T-helper 22 cell (primary cell): Measurements from ENCODE around the gene PKP3.
"Not testable (repeated sequence)": the region's sequence is repeated elsewhere in the genome, so short reads cannot be mapped to it uniquely, and the experiment has no call there.

Experiments
- DNase-seq: peaks from one replicate; pipeline ENCODE4 v3.0.0-alpha.2; 2020; ENCODE audit warnings: low read depth

PKP3 gene

GRCh38 chr11:362642-363442, 31.2 kb upstream of the PKP3 start:
- DNase-seq = no peak

GRCh38 chr11:363443-363805, 30.6 kb upstream of the PKP3 start:
- not testable (repeated sequence) for DNase-seq

GRCh38 chr11:363948-364761, 29.9 kb upstream of the PKP3 start:
- peak; percentile 59 for DNase-seq

GRCh38 chr11:364991-365725, 28.9 kb upstream of the PKP3 start:
- no peak for DNase-seq

GRCh38 chr11:365831-366230, 28.2 kb upstream of the PKP3 start:
- no peak for DNase-seq

- DNase-seq = no peak
Measured at GRCh38 chr11:367956-368413, 26.0 kb upstream of the PKP3 start.

- DNase-seq = no peak
Measured at GRCh38 chr11:368414-369335, 25.3 kb upstream of the PKP3 start.

GRCh38 chr11:369336-370018, 24.5 kb upstream of the PKP3 start, which contains the start of gene B4GALNT4:
Gene B4GALNT4, plus strand, starts transcription at chr11:369499. Its CDS starts 305 bp downstream, at chr11:369804.
- DNase-seq = peak; percentile 37

GRCh38 chr11:370070-370941, 23.7 kb upstream of the PKP3 start:
- no peak for DNase-seq

- no peak for DNase-seq
Measured at GRCh38 chr11:371051-371450, 23.0 kb upstream of the PKP3 start.

- DNase-seq = no peak
Measured at GRCh38 chr11:371716-372590, 22.1 kb upstream of the PKP3 start.

GRCh38 chr11:372809-373715, 20.9 kb upstream of the PKP3 start:
- no peak for DNase-seq

- DNase-seq = no peak
Measured at GRCh38 chr11:373716-374551, 20.1 kb upstream of the PKP3 start.

- no peak for DNase-seq
Measured at GRCh38 chr11:375065-376025, 18.7 kb upstream of the PKP3 start.

- no peak for DNase-seq
Measured at GRCh38 chr11:376531-377173, 17.4 kb upstream of the PKP3 start.
